ACC112 (cell line): ENCODE data around the gene LRRC61.
"Not testable (repeated sequence)": the region's sequence is repeated elsewhere in the genome, so short reads cannot be mapped to it uniquely, and the experiment has no call there.

ENCODE experiments used
- H2AFZ ChIP-seq: fragments of 200-600 bp; sonication (generic); one replicate; pipeline ENCODE4 v1.6.0; 2017; ENCODE audit warnings: antibody characterized with exemption, low read length; ENCODE audit not compliant: unreplicated experiment
- H3K27ac ChIP-seq: fragments of 200-600 bp; sonication (generic); 2 replicates; pipeline ENCODE4 v1.5.1; 2014; ENCODE audit warnings: low read depth, mild to moderate bottlenecking, antibody characterized with exemption, low read length, moderate library complexity
- H3K27me3 ChIP-seq: fragments of 200-600 bp; sonication (generic); 2 replicates; pipeline ENCODE4 v1.6.1; 2014; ENCODE audit warnings: mild to moderate bottlenecking, antibody characterized with exemption, low read length, moderate library complexity, mixed read lengths; ENCODE audit not compliant: insufficient read depth
- H3K36me3 ChIP-seq: fragments of 200-600 bp; sonication (generic); 2 replicates; pipeline ENCODE4 v1.6.1; 2016; ENCODE audit warnings: mild to moderate bottlenecking, antibody characterized with exemption, low read length, moderate library complexity, mixed read lengths; ENCODE audit not compliant: insufficient read depth
- H3K4me1 ChIP-seq: fragments of 200-600 bp; sonication (generic); one replicate; pipeline ENCODE4 v1.6.1; 2016; ENCODE audit warnings: low read length, mixed read lengths; ENCODE audit not compliant: insufficient read depth, unreplicated experiment, control insufficient read depth
- H3K4me3 ChIP-seq: fragments of 200-600 bp; sonication (generic); 2 replicates; pipeline ENCODE4 v1.5.1; 2014; ENCODE audit warnings: mild to moderate bottlenecking, low read depth, low read length
- H3K79me2 ChIP-seq: fragments of 200-600 bp; sonication (generic); one replicate; pipeline ENCODE4 v1.6.0; 2016; ENCODE audit warnings: low read length; ENCODE audit not compliant: control insufficient read depth, unreplicated experiment, insufficient read depth

Gene LRRC61

DNA sequence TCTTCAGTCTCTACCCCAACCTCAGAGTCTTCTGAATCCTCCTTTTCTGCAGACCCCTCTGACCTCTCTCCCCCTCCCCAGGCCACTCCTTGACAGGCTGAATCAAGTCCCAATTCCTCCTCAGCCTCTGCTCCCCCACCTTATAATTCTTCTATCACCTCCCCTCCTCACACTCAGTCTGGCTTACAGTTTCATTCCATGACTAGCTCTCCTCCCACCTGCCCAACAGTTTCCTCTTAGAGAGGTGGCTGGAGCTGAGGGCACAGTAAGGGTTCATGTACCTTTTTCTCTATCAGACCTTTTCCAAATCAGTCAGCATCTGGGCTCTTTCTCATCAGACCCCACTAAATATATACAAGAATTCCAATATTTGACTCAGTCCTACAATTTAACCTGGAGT, 14.6 kb upstream of the LRRC61 start:
- Histone ChIP-seq H3K36me3 (no peaks in the 10 kb centered on the region), H2AFZ (no peak overlapping the region), H3K79me2 (no peaks in the 10 kb centered on the region), H3K27me3 (no peaks in the 10 kb centered on the region), H3K4me1 (peaks cover 4% of the 10 kb centered on the region), H3K27ac (no peak overlapping the region), H3K4me3 (no peak overlapping the region)

DNA sequence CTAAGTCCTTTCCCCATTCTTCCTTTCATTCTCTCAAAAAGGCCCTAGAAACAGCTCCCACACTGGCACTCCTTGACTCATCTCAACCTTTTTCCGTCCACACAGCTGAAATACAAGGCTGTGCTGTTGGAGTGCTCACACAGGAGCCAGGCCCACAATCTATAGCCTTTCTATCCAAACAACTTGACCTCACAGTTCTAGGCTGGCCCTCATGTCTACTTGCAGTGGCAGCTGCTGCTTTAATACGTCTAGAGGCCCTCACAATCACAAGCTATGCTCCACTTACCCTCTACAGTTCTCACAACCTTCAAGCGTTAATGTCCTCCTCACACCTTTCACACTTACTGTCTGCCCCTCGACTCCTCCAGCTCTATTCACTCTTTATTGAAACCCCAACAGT, 12.0 kb upstream of the LRRC61 start:
- Histone ChIP-seq H3K27ac (no peak overlapping the region), H3K4me3 (no peak overlapping the region), H3K4me1 (peaks cover 4% of the 10 kb centered on the region), H3K36me3 (no peaks in the 10 kb centered on the region), H3K79me2 (no peaks in the 10 kb centered on the region), H3K27me3 (no peaks in the 10 kb centered on the region), H2AFZ (no peak overlapping the region)

DNA sequence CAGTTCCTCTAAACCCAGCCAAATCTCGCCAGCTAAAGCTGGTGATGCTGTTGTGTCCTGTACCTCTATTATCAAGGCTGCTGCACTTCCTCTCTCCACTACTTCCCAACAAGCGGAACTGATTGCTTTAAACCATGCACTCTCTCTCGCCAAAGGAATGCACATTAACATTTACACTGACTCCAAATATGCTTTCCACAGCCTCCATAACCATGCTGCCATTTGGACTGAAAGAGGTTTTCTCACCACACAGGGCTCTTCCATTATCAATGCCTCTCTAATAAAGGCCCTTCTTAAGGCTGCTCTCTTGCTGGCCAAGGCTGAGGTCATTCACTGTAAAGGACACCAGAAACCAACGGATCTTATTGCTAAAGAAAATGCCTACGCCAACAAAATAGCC, 11.4 kb upstream of the LRRC61 start:
- H3K4me3 ChIP-seq: no peak overlapping the region
- H3K36me3 ChIP-seq: no peaks in the 10 kb centered on the region
- peaks cover 4% of the 10 kb centered on the region for H3K4me1 ChIP-seq
- H3K27me3 ChIP-seq: no peaks in the 10 kb centered on the region
- no peak overlapping the region for H2AFZ ChIP-seq
- no peak overlapping the region for H3K27ac ChIP-seq
- H3K79me2 ChIP-seq: no peaks in the 10 kb centered on the region

DNA sequence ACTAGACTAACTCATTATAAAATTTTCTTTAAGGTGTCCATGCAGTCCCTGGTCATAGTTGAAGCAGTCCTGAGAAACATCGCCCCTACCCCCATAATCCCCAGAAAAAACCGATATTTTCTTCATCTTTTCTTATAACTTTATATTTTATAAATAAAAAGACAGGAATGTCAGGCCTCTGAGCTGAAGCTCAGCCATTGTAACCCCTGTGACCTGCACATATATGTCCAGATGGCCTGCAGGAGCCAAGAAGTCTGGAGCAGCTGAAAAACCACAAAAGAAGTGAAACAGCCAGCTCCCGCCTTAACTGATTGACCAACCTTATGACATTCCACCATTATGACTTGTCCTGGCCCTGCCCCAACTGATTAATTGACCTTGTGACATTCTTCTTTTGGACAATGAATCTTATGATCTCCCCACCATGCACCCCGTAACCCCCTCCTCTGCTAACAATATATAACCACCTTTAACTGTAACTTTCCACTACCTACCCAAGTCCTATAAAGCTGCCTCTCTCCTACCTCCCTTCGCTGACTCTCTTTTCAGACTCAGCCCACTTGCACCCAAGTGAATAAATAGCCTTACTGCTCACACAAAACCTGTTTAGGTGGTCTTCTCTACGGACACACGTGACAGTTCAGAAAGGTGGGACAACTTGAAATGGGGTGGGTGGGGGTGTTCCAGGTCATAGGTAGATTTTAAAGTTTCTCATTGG, 10.3 kb upstream of the LRRC61 start:
- not testable (repeated sequence) for H2AFZ ChIP-seq, H3K4me1 ChIP-seq, H3K36me3 ChIP-seq, H3K79me2 ChIP-seq, H3K27me3 ChIP-seq, H3K27ac ChIP-seq, H3K4me3 ChIP-seq

DNA sequence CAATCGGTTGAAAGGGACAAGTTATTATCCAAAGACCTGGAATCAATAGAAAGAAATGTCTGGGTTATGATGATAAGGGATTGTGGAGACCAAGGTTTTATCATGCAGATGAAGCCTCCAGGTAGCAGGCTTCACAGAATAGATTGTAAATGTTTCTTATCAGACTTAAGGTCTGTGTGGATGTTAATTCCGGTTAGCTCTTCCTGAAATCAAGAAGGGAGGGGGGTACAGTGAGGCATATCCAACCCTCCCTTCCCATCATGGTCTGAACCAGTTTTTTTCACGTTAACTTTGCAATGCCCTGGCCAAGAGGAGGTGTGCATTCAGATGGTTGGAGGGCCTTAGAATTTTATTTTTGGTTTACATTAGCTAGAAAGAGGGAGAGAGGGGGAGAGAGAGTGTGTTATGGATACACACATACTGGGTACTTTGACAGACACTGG, 9.8 kb upstream of the LRRC61 start:
- Histone ChIP-seq H2AFZ (no peak overlapping the region), H3K79me2 (no peaks in the 10 kb centered on the region), H3K27me3 (no peaks in the 10 kb centered on the region), H3K4me1 (peaks cover 4% of the 10 kb centered on the region), H3K36me3 (no peaks in the 10 kb centered on the region), H3K4me3 (no peak overlapping the region), H3K27ac (no peak overlapping the region)

DNA sequence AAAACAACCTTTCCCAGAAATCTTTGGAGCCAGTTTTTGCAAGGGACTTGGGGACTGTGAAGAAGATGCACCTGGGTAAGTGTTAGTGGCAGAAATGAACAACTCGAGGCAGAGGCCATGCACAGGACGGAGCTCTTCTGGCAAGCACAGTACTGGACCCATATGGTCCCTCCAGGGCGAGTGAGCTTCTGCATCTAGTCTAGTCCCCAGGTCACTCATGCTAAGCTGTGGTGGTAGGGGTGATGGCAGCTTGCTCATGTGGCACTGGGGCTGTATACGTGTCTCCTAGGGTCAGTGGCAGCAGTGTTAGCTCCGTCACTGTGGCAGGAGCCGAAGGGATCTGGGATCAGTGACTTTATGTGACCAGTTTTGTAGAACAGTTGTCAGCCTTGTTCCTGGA, 9.3 kb upstream of the LRRC61 start:
- H3K79me2 ChIP-seq: no peaks in the 10 kb centered on the region
- H3K4me1 ChIP-seq: peaks cover 4% of the 10 kb centered on the region
- no peak overlapping the region for H3K4me3 ChIP-seq
- no peaks in the 10 kb centered on the region for H3K27me3 ChIP-seq
- H3K27ac ChIP-seq: no peak overlapping the region
- H3K36me3 ChIP-seq: no peaks in the 10 kb centered on the region
- H2AFZ ChIP-seq: no peak overlapping the region

DNA sequence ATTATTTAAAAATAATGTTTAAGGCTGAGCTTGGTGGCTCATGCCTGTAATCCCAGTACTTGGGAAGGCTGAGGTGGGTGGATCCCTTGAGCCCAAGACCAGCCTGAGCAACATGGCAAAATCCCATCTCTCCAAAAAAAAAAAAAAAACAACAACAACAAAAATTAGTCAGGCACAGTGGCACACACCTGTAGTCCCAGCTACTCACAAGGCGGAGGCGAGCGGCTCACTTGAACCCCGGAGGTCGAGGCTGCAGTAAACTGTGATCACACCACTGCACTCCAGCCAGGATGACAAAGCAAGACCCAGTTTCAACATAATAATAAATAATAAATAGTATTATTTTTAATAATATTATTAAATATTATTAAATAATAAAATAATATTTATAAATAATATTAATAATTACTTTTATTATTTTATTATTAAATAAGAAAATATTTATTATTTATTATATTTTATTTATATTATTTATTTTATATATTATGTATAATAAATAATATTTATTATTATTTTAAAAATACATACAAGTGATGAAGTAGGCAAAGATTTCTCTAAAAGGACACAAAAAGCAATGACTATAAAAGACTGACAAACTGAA, 8.4 kb upstream of the LRRC61 start:
- Histone ChIP-seq H3K4me3 (no peak overlapping the region), H3K27ac (no peak overlapping the region), H2AFZ (no peak overlapping the region), H3K79me2 (no peaks in the 10 kb centered on the region), H3K36me3 (no peaks in the 10 kb centered on the region), H3K4me1 (peaks cover 4% of the 10 kb centered on the region), H3K27me3 (no peaks in the 10 kb centered on the region)

DNA sequence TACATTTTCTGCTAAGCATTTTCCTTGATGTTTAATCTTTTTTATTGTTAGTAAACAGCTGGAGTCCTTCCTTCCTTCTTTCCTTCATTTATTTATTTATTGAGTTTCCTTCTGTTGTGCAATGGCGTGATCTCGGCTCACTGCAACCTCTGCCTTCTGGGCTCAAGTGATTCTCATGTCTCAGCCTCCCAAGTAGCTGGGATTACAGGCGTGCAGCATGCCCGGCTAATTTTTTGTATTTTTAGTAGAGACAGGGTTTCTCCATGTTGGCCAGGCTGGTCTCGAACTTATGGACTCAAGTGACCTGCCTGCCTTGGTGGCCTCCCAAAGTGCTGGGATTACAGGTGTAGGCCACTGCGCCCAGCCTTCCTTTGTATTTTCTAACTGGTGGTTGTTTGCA, 6.2 kb upstream of the LRRC61 start:
- H3K4me1 ChIP-seq, H2AFZ ChIP-seq, H3K27ac ChIP-seq, H3K79me2 ChIP-seq, H3K4me3 ChIP-seq, H3K27me3 ChIP-seq, H3K36me3 ChIP-seq: not testable (repeated sequence)

DNA sequence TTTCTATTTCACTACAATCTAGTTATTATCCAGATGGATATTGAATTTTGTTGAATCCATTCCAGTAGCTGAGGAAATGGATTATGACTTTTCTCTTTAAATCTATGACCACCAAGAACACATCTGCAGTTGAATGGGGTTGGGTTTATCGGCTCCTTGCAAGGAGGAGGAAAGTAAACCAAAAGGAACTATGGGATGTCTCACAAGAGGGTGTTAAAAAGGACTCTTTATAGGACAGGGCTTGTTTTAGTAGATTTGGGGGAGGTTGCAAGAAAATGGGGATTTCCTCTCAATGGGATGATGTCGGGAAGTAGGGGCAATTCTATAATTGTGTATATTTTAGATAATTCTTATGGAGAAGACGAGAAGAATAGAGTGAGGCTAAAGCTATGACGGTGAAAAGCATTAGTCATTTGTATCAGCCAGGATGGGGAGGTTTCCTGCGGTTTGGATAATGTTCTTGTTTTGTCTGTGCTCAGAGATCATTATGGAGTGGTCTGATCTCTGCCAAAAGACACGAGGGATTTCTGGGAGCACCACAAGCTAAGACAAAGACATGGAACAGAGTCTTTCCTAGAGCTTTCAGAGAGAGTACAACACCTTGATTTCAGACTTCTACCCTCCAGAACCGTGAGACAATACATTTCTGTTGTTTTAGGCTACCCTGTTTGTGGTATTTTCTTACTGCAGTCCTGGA, 5.3 kb upstream of the LRRC61 start:
- Histone ChIP-seq H3K27me3 (peaks cover 5% of the 10 kb centered on the region; the same call in 1 of the 2 replicates), H2AFZ (no peak overlapping the region), H3K4me1 (peaks cover 3% of the 10 kb centered on the region), H3K27ac (no peak overlapping the region), H3K36me3 (no peaks in the 10 kb centered on the region), H3K79me2 (no peaks in the 10 kb centered on the region), H3K4me3 (no peak overlapping the region)

DNA sequence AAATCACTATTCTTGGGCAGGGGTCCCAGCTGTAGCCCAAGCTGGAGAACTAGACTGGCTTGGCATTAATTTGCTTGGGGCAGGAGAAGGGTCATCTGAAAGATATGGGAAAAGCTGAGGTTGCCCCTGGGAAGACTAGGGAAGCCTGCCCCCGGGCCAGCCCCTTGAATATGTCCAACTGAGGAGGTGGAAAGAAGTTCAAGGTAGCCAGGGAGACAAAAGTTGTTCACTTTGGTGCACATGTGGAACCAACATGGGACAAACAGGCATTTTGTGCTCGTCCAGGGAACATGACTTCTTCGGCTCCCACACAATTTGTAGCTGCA, 1.4 kb upstream of the LRRC61 start:
- Histone ChIP-seq H2AFZ (no peak overlapping the region), H3K4me1 (no peaks in the 10 kb centered on the region), H3K27ac (no peak overlapping the region), H3K4me3 (no peak overlapping the region), H3K36me3 (no peaks in the 10 kb centered on the region), H3K79me2 (no peaks in the 10 kb centered on the region), H3K27me3 (peaks cover 11% of the 10 kb centered on the region)
